Gastroesophageal sphincter (tissue), 3 donors: Measurements from ENCODE around the gene NOL4L.

Experiments
- CTCF ChIP-seq, 4 experiments: fragments of 200-600 bp in 2 of 4; fragments of 450-650 bp in 2 of 4; sonication (generic) in 1 of 4; IDR thresholded peaks; one replicate each; pipeline ENCODE4 v1.5.1; 2017 to 2019; ENCODE audit warnings: antibody characterized with exemption in 4 of 4, mild to moderate bottlenecking in 2 of 4, moderate library complexity in 2 of 4
- EP300 ChIP-seq: sonication (generic); formaldehyde crosslinking; IDR thresholded peaks from one replicate; pipeline ENCODE4 v1.6.1; 2017; ENCODE audit warnings: antibody characterized with exemption, mild to moderate bottlenecking
- POLR2A ChIP-seq, 2 donors: fragments of 450-650 bp; IDR thresholded peaks; one replicate each; pipeline ENCODE4 v1.6.1; 2017; ENCODE audit warnings: antibody characterized with exemption in 2 of 2, mild to moderate bottlenecking in 2 of 2, moderate library complexity in 1 of 2
- POLR2AphosphoS5 ChIP-seq: sonication (generic); formaldehyde crosslinking; IDR thresholded peaks from one replicate; pipeline ENCODE4 v1.6.1; 2017; ENCODE audit warnings: antibody characterized with exemption

GRCh38 chr20:32472581-32473207 lies 112.4 kb downstream of the NOL4L start:
- TF ChIP-seq POLR2A (IDR thresholded peaks at IDR 0.05) (no peak), CTCF (IDR thresholded peaks at IDR 0.05) (no peak), POLR2AphosphoS5 (no peak), EP300 (no peak)
